ENCODE measurements around the gene TDRD6. TPM values are rescaled to one million over a fixed set of nuclear protein-coding genes. Genes with fewer than 3 reads are reported as not detected.
A peak's percentile ranks its signal among the peaks of the same experiment; 100 is the strongest.

TDRD6 gene
- total RNA-seq, 4 donors from 2014 or later: 0.20 to 0.48 (median 0.41) TPM; not detected in 1

DNA sequence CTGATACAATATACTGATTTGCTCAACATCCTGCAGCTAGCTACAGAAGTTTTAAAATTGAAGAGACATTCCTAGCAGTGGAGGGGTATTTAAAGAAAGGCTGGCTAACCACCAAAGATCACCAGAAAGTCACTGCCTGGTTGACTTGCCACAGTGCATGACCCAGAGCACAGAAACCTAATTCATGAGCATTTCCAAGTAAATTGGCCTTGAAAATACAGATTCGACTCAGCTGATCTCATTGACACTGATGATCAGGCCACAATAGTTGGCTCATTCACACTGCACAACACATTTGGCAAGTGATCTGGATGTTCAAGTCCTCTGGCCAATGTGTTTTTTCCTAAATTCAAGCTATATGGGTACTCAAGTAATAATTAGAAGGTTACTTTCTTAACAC is 13.3 kb upstream of the TDRD6 start:
- Histone ChIP-seq H3K4me3 (no peak overlapping the region), H3K36me3 (no peaks in the 10 kb centered on the region), H3K27me3 (no peaks in the 10 kb centered on the region), H3K27ac (no peak overlapping the region), H3K9me3 (no peaks in the 10 kb centered on the region), H3K4me1 (no peaks in the 10 kb centered on the region)
- TF ChIP-seq, protein P1, sequence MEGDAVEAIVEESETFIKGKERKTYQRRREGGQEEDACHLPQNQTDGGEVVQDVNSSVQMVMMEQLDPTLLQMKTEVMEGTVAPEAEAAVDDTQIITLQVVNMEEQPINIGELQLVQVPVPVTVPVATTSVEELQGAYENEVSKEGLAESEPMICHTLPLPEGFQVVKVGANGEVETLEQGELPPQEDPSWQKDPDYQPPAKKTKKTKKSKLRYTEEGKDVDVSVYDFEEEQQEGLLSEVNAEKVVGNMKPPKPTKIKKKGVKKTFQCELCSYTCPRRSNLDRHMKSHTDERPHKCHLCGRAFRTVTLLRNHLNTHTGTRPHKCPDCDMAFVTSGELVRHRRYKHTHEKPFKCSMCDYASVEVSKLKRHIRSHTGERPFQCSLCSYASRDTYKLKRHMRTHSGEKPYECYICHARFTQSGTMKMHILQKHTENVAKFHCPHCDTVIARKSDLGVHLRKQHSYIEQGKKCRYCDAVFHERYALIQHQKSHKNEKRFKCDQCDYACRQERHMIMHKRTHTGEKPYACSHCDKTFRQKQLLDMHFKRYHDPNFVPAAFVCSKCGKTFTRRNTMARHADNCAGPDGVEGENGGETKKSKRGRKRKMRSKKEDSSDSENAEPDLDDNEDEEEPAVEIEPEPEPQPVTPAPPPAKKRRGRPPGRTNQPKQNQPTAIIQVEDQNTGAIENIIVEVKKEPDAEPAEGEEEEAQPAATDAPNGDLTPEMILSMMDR (IDR thresholded peaks at IDR 0.05): no peak
- in situ Hi-C loops (cut with MboI; ENCODE audit: low pct_ligation_motif_present in 1 of 4, low pct_unique_long_range_greater_than_20kb in 1 of 4, low sequenced_read_pairs in 3 of 4): no loop called here
- no peak for DNase-seq
- 96% methylated on average over 1 of the region's 1 CpG; no CpG with 5 or more reads in 1 of the 2 donors for WGBS, 2 donors (ENCODE audit: low coverage in 1 of 2)
- intact Hi-C loops (cut with DNase I; ENCODE audit: low total_unique reads): no loop called here

DNA sequence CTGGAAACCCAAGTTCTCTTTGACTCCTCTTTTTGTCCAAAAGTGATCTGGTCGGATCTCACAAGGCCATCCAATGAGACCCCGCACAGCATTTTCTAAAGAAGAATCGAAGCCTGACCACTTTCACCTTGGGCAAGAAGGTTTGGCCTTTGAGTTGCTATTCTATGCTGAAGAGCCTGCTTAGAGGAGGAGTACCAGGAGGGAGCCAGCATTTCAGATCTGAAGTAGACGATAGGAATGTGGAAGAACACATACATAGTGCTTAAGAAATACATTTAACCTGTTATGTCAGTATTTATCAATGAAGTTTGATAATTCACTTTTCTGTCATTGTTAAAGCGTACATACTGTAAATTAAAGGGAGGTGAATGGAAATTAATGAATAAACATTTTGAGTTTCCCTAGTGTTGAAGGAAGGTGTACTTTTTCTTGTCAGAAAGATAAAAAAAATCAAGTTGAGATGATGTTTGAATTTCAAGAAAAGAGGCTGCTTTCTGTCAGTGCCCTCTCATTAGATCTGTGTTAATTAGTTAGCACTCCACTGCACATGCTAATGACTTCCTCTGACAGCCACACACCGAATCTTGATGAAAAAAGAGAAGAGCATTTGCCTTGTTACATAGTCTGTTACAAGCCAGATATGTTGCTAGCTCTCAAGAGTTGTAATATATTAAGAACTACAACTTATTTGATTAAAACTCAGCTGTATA is 10.9 kb upstream of the TDRD6 start:
- H3K36me3 ChIP-seq: no peaks in the 10 kb centered on the region
- no peaks in the 10 kb centered on the region for H3K4me1 ChIP-seq
- WGBS, 2 donors (ENCODE audit: low coverage in 1 of 2): 94 to 95% methylated on average over 4 to 6 of the region's 6 CpGs
- H3K27ac ChIP-seq: no peak overlapping the region
- no peak for DNase-seq
- TF ChIP-seq, protein P1 (IDR thresholded peaks at IDR 0.05): no peak
- TF ChIP-seq EP300 (IDR thresholded peaks at IDR 0.05; ENCODE audit: low read depth) (no peak), POLR2AphosphoS5 (IDR thresholded peaks at IDR 0.05) (no peak), POLR2A (IDR thresholded peaks at IDR 0.05) (no peak)
- no peaks in the 10 kb centered on the region for H3K9me3 ChIP-seq
- no peaks in the 10 kb centered on the region for H3K27me3 ChIP-seq
- in situ Hi-C loops (cut with MboI; ENCODE audit: low pct_ligation_motif_present in 1 of 4, low pct_unique_long_range_greater_than_20kb in 1 of 4, low sequenced_read_pairs in 3 of 4): no loop called here
- intact Hi-C loops (cut with DNase I; ENCODE audit: low total_unique reads): no loop called here
- no peak overlapping the region for H3K4me3 ChIP-seq

DNA sequence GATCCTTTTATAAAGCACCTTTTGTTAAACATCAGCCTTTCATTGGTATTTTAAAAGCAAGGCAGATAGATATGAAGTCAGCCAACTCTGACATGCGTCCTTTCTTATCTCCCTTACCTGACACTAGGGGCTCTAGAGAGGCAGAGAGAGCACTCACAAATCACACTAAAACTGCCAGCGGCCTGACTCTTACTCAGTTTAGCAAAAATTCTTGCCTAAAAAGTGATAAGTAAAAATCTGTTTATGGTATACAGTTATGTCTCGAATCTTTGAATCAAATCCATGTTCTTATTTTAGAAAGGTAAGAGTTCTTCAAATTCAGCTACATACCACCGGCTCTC is 10.4 kb upstream of the TDRD6 start:
- H3K36me3 ChIP-seq: no peaks in the 10 kb centered on the region
- WGBS, 2 donors (ENCODE audit: low coverage in 1 of 2): 74% methylated on average over 4 of the region's 4 CpGs
- no peak for DNase-seq
- H3K4me3 ChIP-seq: no peak overlapping the region
- intact Hi-C loops (cut with DNase I; ENCODE audit: low total_unique reads) (no loop called here), in situ Hi-C loops (cut with MboI; ENCODE audit: low pct_ligation_motif_present in 1 of 4, low pct_unique_long_range_greater_than_20kb in 1 of 4, low sequenced_read_pairs in 3 of 4) (no loop called here)
- TF ChIP-seq, protein P1 (IDR thresholded peaks at IDR 0.05): peak in 1 of 5 experiments; percentile 7
- TF ChIP-seq EP300 (IDR thresholded peaks at IDR 0.05; ENCODE audit: low read depth): no peak
- no peak for TF ChIP-seq POLR2AphosphoS5 (IDR thresholded peaks at IDR 0.05)
- TF ChIP-seq POLR2A (IDR thresholded peaks at IDR 0.05): no peak
- no peaks in the 10 kb centered on the region for H3K27me3 ChIP-seq
- no peak overlapping the region for H3K27ac ChIP-seq
- no peaks in the 10 kb centered on the region for H3K9me3 ChIP-seq
- H3K4me1 ChIP-seq: no peaks in the 10 kb centered on the region

DNA sequence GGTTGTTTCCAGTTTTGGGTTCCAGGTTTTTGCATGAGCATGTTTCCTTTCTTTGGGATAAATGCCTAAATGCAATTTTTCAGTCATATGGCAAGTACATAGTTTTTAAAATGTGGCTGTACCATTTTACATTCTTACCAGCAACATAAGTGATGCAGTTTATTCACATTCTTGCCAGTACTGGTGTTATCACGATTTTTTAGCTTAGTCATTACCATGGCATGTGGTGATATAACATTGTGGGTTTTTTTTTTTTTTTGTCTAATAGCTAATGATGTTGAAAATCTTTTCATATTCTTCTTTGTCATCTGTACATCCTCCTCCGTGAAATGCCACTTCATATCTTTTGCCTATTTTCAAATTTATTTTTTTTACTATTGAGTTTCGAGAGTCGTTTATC is 2.9 kb upstream of the TDRD6 start:
- intact Hi-C loops (cut with DNase I; ENCODE audit: low total_unique reads): no loop called here
- no peak for DNase-seq
- no peaks in the 10 kb centered on the region for H3K36me3 ChIP-seq
- no peaks in the 10 kb centered on the region for H3K27me3 ChIP-seq
- no peaks in the 10 kb centered on the region for H3K9me3 ChIP-seq
- no peak overlapping the region for H3K4me3 ChIP-seq
- TF ChIP-seq POLR2AphosphoS5 (IDR thresholded peaks at IDR 0.05) (no peak), POLR2A (IDR thresholded peaks at IDR 0.05) (no peak), EP300 (IDR thresholded peaks at IDR 0.05; ENCODE audit: low read depth) (no peak)
- TF ChIP-seq, protein P1 (IDR thresholded peaks at IDR 0.05): no peak
- no peaks in the 10 kb centered on the region for H3K4me1 ChIP-seq
- WGBS, 2 donors (ENCODE audit: low coverage in 1 of 2): 71 to 80% methylated on average over 4 of the region's 4 CpGs
- H3K27ac ChIP-seq: no peak overlapping the region
- in situ Hi-C loops (cut with MboI; ENCODE audit: low pct_ligation_motif_present in 1 of 4, low pct_unique_long_range_greater_than_20kb in 1 of 4, low sequenced_read_pairs in 3 of 4): no loop called here

All from transverse colon (tissue), 4 donors.